BJ (cell line): ENCODE results near the gene CUL7. TPM values are rescaled to one million over a fixed set of nuclear protein-coding genes. Genes with fewer than 3 reads are reported as not detected.

Experiments
- CTCF ChIA-PET: fragments of 350-600 bp; formaldehyde crosslinking; extraction: SDS; loops from one replicate; lab custom pipeline; 2021; ENCODE audit warnings: antibody characterized with exemption, inconsistent platforms; lab: Yijun Ruan, JAX
- POLR2A ChIA-PET: fragments of 300-600 bp; sonication (Branson Sonifier 250); formaldehyde crosslinking; extraction: SDS; loops from one replicate; lab custom pipeline; 2021; ENCODE audit warnings: antibody characterized with exemption; lab: Charles Lee
- DNase-seq: peaks from one replicate; pipeline ENCODE4 v3.0.0-alpha.2; 2011; ENCODE audit warnings: low read depth
- H3K27me3 ChIP-seq: 2 replicates; pipeline ENCODE4 v1.6.0; 2011; ENCODE audit warnings: low read length; ENCODE audit not compliant: control insufficient read depth, insufficient read depth
- H3K36me3 ChIP-seq: 2 replicates; pipeline ENCODE4 v1.5.1; 2011; ENCODE audit warnings: low read length; ENCODE audit not compliant: control insufficient read depth, insufficient read depth
- H3K4me3 ChIP-seq: 2 replicates; pipeline ENCODE4 v1.5.1; 2011; ENCODE audit warnings: low read depth, mild to moderate bottlenecking, control low read depth, low read length
- polyA plus RNA-seq: library from polyadenylated mRNA; depleted of rRNA; stranded (reverse); fragments of >200 nt; gene quantifications from 2 replicates; pipeline ENCODE4 v1.2.3, GENCODE V29; 2011
- TF ChIP-seq, protein P1 (sequence below): IDR thresholded peaks from 2 replicates; pipeline ENCODE4 v1.5.1; 2011; ENCODE audit warnings: low read depth, mild to moderate bottlenecking, control low read depth, inconsistent platforms, low read length, moderate library complexity; ENCODE audit not compliant: insufficient read depth

The CUL7 gene
- polyA plus RNA-seq, 1 experiment = 50.7 TPM

- Histone ChIP-seq H3K4me3 (no peak overlapping the region), H3K36me3 (peaks cover 44% of the 10 kb centered on the region), H3K27me3 (no peaks in the 10 kb centered on the region)
- DNase-seq = no peak
- TF ChIP-seq, protein P1, sequence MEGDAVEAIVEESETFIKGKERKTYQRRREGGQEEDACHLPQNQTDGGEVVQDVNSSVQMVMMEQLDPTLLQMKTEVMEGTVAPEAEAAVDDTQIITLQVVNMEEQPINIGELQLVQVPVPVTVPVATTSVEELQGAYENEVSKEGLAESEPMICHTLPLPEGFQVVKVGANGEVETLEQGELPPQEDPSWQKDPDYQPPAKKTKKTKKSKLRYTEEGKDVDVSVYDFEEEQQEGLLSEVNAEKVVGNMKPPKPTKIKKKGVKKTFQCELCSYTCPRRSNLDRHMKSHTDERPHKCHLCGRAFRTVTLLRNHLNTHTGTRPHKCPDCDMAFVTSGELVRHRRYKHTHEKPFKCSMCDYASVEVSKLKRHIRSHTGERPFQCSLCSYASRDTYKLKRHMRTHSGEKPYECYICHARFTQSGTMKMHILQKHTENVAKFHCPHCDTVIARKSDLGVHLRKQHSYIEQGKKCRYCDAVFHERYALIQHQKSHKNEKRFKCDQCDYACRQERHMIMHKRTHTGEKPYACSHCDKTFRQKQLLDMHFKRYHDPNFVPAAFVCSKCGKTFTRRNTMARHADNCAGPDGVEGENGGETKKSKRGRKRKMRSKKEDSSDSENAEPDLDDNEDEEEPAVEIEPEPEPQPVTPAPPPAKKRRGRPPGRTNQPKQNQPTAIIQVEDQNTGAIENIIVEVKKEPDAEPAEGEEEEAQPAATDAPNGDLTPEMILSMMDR = no peak
- CTCF ChIA-PET = interaction anchor here (0.8 kb wide), 1 partner anchor 650 kb away, joined by 3 read pairs; no protein-coding TSS in a partner anchor
- POLR2A ChIA-PET = no interaction called here
Observed at GRCh38 chr6:43040542-43041257, 13.0 kb downstream of the CUL7 start.

GRCh38 chr6:43038727-43039126, 14.9 kb downstream of the CUL7 start:
- no peak for DNase-seq
- TF ChIP-seq, protein P1 = no peak
- Histone ChIP-seq H3K36me3 (peaks cover 42% of the 10 kb centered on the region), H3K4me3 (no peak overlapping the region), H3K27me3 (no peaks in the 10 kb centered on the region)
- CTCF ChIA-PET = interaction anchor here (0.9 kb wide), 1 partner anchor 17 kb away, joined by 3 read pairs; the partner anchor contains the start of gene RRP36
- POLR2A ChIA-PET = interaction anchor here (0.6 kb wide), 1 partner anchor 11 kb away, joined by 6 read pairs; no protein-coding TSS in a partner anchor

- no peak for DNase-seq
- TF ChIP-seq, protein P1 = no peak
- POLR2A ChIA-PET = interaction anchor here (0.6 kb wide), 1 partner anchor 17 kb away, joined by 3 read pairs; no protein-coding TSS in a partner anchor
- CTCF ChIA-PET = interaction anchor here (0.6 to 0.9 kb wide), 2 partner anchors 16 to 1170 kb away, joined by 3 read pairs; partner anchors contain the start of gene RRP36
- Histone ChIP-seq H3K27me3 (no peaks in the 10 kb centered on the region), H3K36me3 (peaks cover 36% of the 10 kb centered on the region), H3K4me3 (no peak overlapping the region)
Observed at GRCh38 chr6:43037706-43038105, 15.9 kb downstream of the CUL7 start.

- ChIA-PET POLR2A (interaction anchor here (0.6 kb wide), 1 partner anchor 17 kb away, joined by 3 read pairs; no protein-coding TSS in a partner anchor), CTCF (no interaction called here)
- DNase-seq = no peak
- peaks cover 35% of the 10 kb centered on the region for H3K36me3 ChIP-seq
- no peaks in the 10 kb centered on the region for H3K27me3 ChIP-seq
- TF ChIP-seq, protein P1 = no peak
- H3K4me3 ChIP-seq = no peak overlapping the region
Observed at GRCh38 chr6:43037197-43037596, 16.5 kb downstream of the CUL7 start.

GRCh38 chr6:43036712-43037111, 16.9 kb downstream of the CUL7 start:
- ChIA-PET CTCF (interaction anchor here (0.9 to 1.5 kb wide), 2 partner anchors 8 to 23 kb away, joined by 4 read pairs; partner anchors contain the start of genes KLC4 and MRPL2), POLR2A (no interaction called here)
- H3K4me3 ChIP-seq = no peak overlapping the region
- TF ChIP-seq, protein P1 = no peak
- H3K27me3 ChIP-seq = no peaks in the 10 kb centered on the region
- DNase-seq = no peak
- H3K36me3 ChIP-seq = peaks cover 33% of the 10 kb centered on the region
